ENCODE measurements around the gene SARDH. TPM values are rescaled to one million over a fixed set of nuclear protein-coding genes. Genes with fewer than 3 reads are reported as not detected.

Gene SARDH
- total and polyA plus RNA-seq, 2 of the 8 experiments (the other 6 are each of a cell fraction or from before 2014, with no cell fraction given) = 6.4 to 7.4 TPM

- no peak for TF ChIP-seq E2F6 (IDR thresholded peaks at IDR 0.05)
- TF ChIP-seq JUN (IDR thresholded peaks at IDR 0.05; ENCODE audit: low read depth, low read length) = no peak
- no peak for TF ChIP-seq ZNF274 (IDR thresholded peaks at IDR 0.05; ENCODE audit: borderline replicate concordance, extremely low read depth, low read length)
- no peak for TF ChIP-seq BRCA1 (IDR thresholded peaks at IDR 0.05; ENCODE audit: low read depth, low read length)
- no peak for TF ChIP-seq SP4 (IDR thresholded peaks at IDR 0.05; ENCODE audit: low read length)
Observed at GRCh38 chr9:133672503-133673257, 65.5 kb downstream of the SARDH start (continued).
